ENCODE measurements around the gene NEK11.

Gene NEK11

GRCh38 chr3:131393868-131394267, 367.2 kb downstream of the NEK11 start:
- in situ Hi-C loops (cut with MboI; ENCODE audit: low sequenced_read_pairs): no loop called here

- in situ Hi-C loops (cut with MboI; ENCODE audit: low sequenced_read_pairs): no loop called here
These were observed 367.7 kb downstream of the NEK11 start for GRCh38 chr3:131394400-131394799.

GRCh38 chr3:131396170-131396569, 369.5 kb downstream of the NEK11 start:
- in situ Hi-C loops (cut with MboI; ENCODE audit: low sequenced_read_pairs): no loop called here

- in situ Hi-C loops (cut with MboI; ENCODE audit: low sequenced_read_pairs): no loop called here
These were observed 371.2 kb downstream of the NEK11 start for GRCh38 chr3:131397889-131398288.

Data from hTERT RPE-1 (cell line).